SK-N-SH treated with all-trans-retinoic acid at 6 μM for 48 hours (cell line): ENCODE results near the gene ASTN2.

Experiments
- ATAC-seq: fragments of 200-7000 bp; cut with Tn5 transposase; 3 replicates; pipeline ENCODE4 v1.9.1; 2020; ENCODE audit warnings: mild to moderate bottlenecking, moderate library complexity
- ARNTL ChIP-seq: fragments of 450-650 bp; formaldehyde crosslinking; IDR thresholded peaks from 2 replicates; pipeline ENCODE4 v1.5.0; 2020; ENCODE audit warnings: low read depth, mild to moderate bottlenecking, moderate library complexity, borderline replicate concordance
- BACH2 ChIP-seq: fragments of 250-450 bp; sonication (Bioruptor Pico); IDR thresholded peaks from 2 replicates; pipeline ENCODE4 v1.9.0; 2021; ENCODE audit warnings: mild to moderate bottlenecking, borderline replicate concordance
- CSDC2 ChIP-seq: fragments of 250-450 bp; sonication (Bioruptor Pico); IDR thresholded peaks from 2 replicates; pipeline ENCODE4 v1.5.0; 2020; ENCODE audit warnings: mild to moderate bottlenecking, moderate library complexity
- ESRRG ChIP-seq: fragments of 250-450 bp; sonication (Bioruptor Pico); IDR thresholded peaks from 2 replicates; pipeline ENCODE4 v1.6.1; 2021; ENCODE audit warnings: mild to moderate bottlenecking
- GLIS3 ChIP-seq: fragments of 250-450 bp; sonication (Bioruptor Pico); IDR thresholded peaks from 2 replicates; pipeline ENCODE4 v1.5.0; 2020; ENCODE audit warnings: mild to moderate bottlenecking, moderate library complexity
- ISL1 ChIP-seq: fragments of 250-450 bp; sonication (Bioruptor Pico); IDR thresholded peaks from 2 replicates; pipeline ENCODE4 v2.1.2; 2022; ENCODE audit warnings: mild to moderate bottlenecking, moderate library complexity
- OSR1 ChIP-seq: fragments of 250-450 bp; sonication (Bioruptor Pico); IDR thresholded peaks from 2 replicates; pipeline ENCODE4 v1.8.0; 2022; ENCODE audit warnings: moderate library complexity, mild to moderate bottlenecking, inconsistent platforms
- RARB ChIP-seq: fragments of 250-450 bp; sonication (Bioruptor Pico); IDR thresholded peaks from 2 replicates; pipeline ENCODE4 v1.8.0; 2021; ENCODE audit warnings: mild to moderate bottlenecking, moderate library complexity
- SNAI2 ChIP-seq: fragments of 250-450 bp; sonication (Bioruptor Pico); IDR thresholded peaks from 2 replicates; pipeline ENCODE4 v1.5.0; 2020; ENCODE audit warnings: mild to moderate bottlenecking, moderate library complexity
- TCF4 ChIP-seq: fragments of 250-450 bp; sonication (Bioruptor Pico); IDR thresholded peaks from 2 replicates; pipeline ENCODE4 v1.8.0; 2021; ENCODE audit warnings: mild to moderate bottlenecking, moderate library complexity, borderline replicate concordance
- TOX ChIP-seq: fragments of 250-450 bp; sonication (Bioruptor Pico); IDR thresholded peaks from 2 replicates; pipeline ENCODE4 v1.8.0; 2021; ENCODE audit warnings: mild to moderate bottlenecking, moderate library complexity, borderline replicate concordance
- ZC3H10 ChIP-seq: fragments of 250-450 bp; sonication (Bioruptor Pico); IDR thresholded peaks from 2 replicates; pipeline ENCODE4 v1.5.1; 2021; ENCODE audit warnings: mild to moderate bottlenecking, moderate library complexity
- ZFP3 ChIP-seq: fragments of 250-450 bp; sonication (Bioruptor Pico); IDR thresholded peaks from 2 replicates; pipeline ENCODE4 v1.5.0; 2020; ENCODE audit warnings: mild to moderate bottlenecking, moderate library complexity
- ZNF565 ChIP-seq: fragments of 450-650 bp; formaldehyde crosslinking; conservative IDR thresholded peaks from 2 replicates; pipeline ENCODE4 v1.5.0; 2020; ENCODE audit warnings: low read depth, mild to moderate bottlenecking, moderate library complexity
- ZNF70 ChIP-seq: fragments of 450-650 bp; formaldehyde crosslinking; IDR thresholded peaks from 2 replicates; pipeline ENCODE4 v1.5.0; 2020; ENCODE audit warnings: mild to moderate bottlenecking, moderate library complexity
- ZNF8 ChIP-seq: fragments of 450-650 bp; formaldehyde crosslinking; IDR thresholded peaks from 2 replicates; pipeline ENCODE4 v1.5.0; 2020; ENCODE audit warnings: mild to moderate bottlenecking, moderate library complexity
- TF ChIP-seq, protein P1 (sequence below): fragments of 250-450 bp; sonication (Bioruptor Pico); IDR thresholded peaks from 2 replicates; pipeline ENCODE4 v1.5.0; 2020; ENCODE audit warnings: mild to moderate bottlenecking, moderate library complexity
- TF ChIP-seq, protein P2 (sequence below): fragments of 250-450 bp; sonication (Bioruptor Pico); IDR thresholded peaks from 2 replicates; pipeline ENCODE4 v1.5.1; 2020; ENCODE audit warnings: low read depth, mild to moderate bottlenecking, moderate library complexity
- TF ChIP-seq, protein P3 (sequence below): fragments of 250-450 bp; sonication (Bioruptor Pico); IDR thresholded peaks from 2 replicates; pipeline ENCODE4 v1.5.1; 2021; ENCODE audit warnings: mild to moderate bottlenecking, moderate library complexity
- TF ChIP-seq, protein P4 (sequence below): fragments of 250-450 bp; sonication (Bioruptor Pico); IDR thresholded peaks from 2 replicates; pipeline ENCODE4 v1.8.0; 2020; ENCODE audit warnings: mild to moderate bottlenecking, moderate library complexity, borderline replicate concordance

Gene ASTN2

DNA sequence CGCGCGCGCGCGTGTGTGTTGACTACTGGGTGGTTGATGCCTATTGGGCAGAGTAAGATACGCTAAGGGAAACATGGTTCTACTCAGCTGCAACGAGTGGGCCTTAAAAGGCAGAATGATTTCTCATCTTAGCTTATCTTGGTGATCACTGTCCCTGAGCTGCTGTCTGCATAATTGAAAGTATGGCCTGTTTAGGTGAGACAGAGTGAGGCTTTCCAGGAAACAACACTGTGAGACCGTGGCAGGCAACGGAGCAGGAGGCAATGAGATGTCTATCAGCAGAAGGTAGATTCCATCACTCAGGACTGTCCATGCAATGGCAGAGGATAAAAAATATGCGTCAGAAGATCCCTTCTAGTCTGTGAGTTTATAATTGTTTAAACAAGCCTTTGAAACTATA is 450.6 kb downstream of the ASTN2 start (continued):
- TF ChIP-seq, protein P1, sequence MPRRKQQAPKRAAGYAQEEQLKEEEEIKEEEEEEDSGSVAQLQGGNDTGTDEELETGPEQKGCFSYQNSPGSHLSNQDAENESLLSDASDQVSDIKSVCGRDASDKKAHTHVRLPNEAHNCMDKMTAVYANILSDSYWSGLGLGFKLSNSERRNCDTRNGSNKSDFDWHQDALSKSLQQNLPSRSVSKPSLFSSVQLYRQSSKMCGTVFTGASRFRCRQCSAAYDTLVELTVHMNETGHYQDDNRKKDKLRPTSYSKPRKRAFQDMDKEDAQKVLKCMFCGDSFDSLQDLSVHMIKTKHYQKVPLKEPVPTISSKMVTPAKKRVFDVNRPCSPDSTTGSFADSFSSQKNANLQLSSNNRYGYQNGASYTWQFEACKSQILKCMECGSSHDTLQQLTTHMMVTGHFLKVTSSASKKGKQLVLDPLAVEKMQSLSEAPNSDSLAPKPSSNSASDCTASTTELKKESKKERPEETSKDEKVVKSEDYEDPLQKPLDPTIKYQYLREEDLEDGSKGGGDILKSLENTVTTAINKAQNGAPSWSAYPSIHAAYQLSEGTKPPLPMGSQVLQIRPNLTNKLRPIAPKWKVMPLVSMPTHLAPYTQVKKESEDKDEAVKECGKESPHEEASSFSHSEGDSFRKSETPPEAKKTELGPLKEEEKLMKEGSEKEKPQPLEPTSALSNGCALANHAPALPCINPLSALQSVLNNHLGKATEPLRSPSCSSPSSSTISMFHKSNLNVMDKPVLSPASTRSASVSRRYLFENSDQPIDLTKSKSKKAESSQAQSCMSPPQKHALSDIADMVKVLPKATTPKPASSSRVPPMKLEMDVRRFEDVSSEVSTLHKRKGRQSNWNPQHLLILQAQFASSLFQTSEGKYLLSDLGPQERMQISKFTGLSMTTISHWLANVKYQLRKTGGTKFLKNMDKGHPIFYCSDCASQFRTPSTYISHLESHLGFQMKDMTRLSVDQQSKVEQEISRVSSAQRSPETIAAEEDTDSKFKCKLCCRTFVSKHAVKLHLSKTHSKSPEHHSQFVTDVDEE (CRISPR knock-in tag): no peak
- TF ChIP-seq OSR1 (CRISPR knock-in tag) (no peak), BACH2 (CRISPR knock-in tag) (no peak), TCF4 (CRISPR knock-in tag) (no peak)

DNA sequence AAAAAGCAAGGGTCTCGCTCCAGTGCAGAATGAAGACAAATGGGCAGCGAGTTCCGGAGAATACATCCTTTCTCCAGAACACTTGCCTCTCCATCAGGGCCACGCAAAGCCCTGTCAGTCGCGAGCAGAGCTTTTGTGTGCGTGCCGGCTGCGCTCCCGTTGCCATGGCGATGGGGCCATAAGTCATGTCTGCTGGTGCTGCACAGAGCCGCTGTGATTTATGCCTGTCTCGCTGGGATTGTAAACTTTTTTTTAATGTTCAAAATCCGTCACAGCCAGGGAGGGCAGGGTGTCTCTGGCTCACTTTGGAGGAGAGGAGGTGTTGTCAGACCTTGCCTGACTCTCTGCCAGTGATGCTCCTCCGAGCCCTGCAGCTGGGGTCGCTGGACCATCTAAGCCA is 455.0 kb downstream of the ASTN2 start:
- no peak for ATAC-seq

DNA sequence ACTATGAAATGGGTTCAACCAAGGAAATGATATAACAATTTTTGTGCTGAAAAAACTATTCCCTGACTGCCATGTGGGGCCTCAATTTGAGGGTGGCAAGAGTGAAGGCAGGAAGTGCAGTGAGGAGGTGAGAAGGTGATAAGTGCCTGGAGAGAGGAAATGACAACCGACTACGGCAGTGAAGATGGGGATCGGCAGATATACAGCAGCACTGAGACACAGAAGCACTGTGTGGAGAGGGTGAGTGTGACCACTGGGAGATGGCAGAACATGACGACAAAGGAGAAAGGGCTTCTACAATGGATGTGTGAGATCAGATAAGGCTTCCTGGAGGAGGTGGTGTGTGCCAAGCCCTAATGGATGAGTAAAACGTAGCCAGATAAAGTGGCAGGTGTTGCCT is 456.0 kb downstream of the ASTN2 start:
- TF ChIP-seq ARNTL (CRISPR knock-in tag): no peak
- TF ChIP-seq ZNF70 (CRISPR knock-in tag): no peak
- TF ChIP-seq ZC3H10 (CRISPR knock-in tag): no peak
- TF ChIP-seq TCF4 (CRISPR knock-in tag): no peak
- no peak for TF ChIP-seq OSR1 (CRISPR knock-in tag)
- TF ChIP-seq, protein P2, sequence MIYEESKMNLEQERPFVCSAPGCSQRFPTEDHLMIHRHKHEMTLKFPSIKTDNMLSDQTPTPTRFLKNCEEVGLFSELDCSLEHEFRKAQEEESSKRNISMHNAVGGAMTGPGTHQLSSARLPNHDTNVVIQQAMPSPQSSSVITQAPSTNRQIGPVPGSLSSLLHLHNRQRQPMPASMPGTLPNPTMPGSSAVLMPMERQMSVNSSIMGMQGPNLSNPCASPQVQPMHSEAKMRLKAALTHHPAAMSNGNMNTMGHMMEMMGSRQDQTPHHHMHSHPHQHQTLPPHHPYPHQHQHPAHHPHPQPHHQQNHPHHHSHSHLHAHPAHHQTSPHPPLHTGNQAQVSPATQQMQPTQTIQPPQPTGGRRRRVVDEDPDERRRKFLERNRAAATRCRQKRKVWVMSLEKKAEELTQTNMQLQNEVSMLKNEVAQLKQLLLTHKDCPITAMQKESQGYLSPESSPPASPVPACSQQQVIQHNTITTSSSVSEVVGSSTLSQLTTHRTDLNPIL (CRISPR knock-in tag): no peak
- TF ChIP-seq SNAI2 (CRISPR knock-in tag): no peak
- TF ChIP-seq ISL1 (CRISPR knock-in tag): no peak
- TF ChIP-seq, protein P3, sequence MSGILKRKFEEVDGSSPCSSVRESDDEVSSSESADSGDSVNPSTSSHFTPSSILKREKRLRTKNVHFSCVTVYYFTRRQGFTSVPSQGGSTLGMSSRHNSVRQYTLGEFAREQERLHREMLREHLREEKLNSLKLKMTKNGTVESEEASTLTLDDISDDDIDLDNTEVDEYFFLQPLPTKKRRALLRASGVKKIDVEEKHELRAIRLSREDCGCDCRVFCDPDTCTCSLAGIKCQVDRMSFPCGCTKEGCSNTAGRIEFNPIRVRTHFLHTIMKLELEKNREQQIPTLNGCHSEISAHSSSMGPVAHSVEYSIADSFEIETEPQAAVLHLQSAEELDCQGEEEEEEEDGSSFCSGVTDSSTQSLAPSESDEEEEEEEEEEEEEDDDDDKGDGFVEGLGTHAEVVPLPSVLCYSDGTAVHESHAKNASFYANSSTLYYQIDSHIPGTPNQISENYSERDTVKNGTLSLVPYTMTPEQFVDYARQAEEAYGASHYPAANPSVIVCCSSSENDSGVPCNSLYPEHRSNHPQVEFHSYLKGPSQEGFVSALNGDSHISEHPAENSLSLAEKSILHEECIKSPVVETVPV (CRISPR knock-in tag): no peak
- TF ChIP-seq ZFP3: no peak
- no peak for TF ChIP-seq RARB
- TF ChIP-seq, protein P4, sequence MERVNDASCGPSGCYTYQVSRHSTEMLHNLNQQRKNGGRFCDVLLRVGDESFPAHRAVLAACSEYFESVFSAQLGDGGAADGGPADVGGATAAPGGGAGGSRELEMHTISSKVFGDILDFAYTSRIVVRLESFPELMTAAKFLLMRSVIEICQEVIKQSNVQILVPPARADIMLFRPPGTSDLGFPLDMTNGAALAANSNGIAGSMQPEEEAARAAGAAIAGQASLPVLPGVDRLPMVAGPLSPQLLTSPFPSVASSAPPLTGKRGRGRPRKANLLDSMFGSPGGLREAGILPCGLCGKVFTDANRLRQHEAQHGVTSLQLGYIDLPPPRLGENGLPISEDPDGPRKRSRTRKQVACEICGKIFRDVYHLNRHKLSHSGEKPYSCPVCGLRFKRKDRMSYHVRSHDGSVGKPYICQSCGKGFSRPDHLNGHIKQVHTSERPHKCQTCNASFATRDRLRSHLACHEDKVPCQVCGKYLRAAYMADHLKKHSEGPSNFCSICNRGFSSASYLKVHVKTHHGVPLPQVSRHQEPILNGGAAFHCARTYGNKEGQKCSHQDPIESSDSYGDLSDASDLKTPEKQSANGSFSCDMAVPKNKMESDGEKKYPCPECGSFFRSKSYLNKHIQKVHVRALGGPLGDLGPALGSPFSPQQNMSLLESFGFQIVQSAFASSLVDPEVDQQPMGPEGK (CRISPR knock-in tag): no peak
- TF ChIP-seq TOX (CRISPR knock-in tag): no peak
- no peak for TF ChIP-seq ESRRG (CRISPR knock-in tag)
- TF ChIP-seq GLIS3 (CRISPR knock-in tag): no peak
- no peak for ATAC-seq

More for the DNA sequence above, 455.0 kb downstream of the ASTN2 start:
- no peak for TF ChIP-seq CSDC2 (CRISPR knock-in tag)
- no peak for TF ChIP-seq ZFP3
- TF ChIP-seq ZNF565 (CRISPR knock-in tag): no peak
- no peak for TF ChIP-seq ZNF8
- TF ChIP-seq ZNF70 (CRISPR knock-in tag): no peak

DNA sequence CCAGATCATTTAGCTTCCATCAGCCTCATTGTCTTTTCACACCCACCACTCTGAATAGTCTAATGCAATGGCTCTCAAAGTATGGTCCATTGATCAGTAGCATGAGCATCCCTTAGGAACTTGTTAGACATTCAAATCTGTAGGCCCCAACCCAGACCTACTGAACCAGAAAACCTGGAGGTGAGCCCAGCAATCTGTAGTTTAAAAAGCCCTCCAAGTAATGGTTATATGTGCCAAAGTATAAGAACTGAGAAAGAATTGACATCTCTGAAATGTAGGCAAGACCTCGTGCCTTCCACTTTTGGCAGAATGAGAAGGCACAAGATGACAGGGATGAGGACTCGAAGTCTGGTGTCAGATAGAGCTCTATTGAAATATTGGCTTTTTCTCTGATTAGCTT is 460.1 kb downstream of the ASTN2 start:
- TF ChIP-seq CSDC2 (CRISPR knock-in tag): no peak
- no peak for TF ChIP-seq OSR1 (CRISPR knock-in tag)
- no peak for TF ChIP-seq TCF4 (CRISPR knock-in tag)
- TF ChIP-seq, protein P2 (CRISPR knock-in tag): no peak
- TF ChIP-seq ISL1 (CRISPR knock-in tag): no peak
- TF ChIP-seq BACH2 (CRISPR knock-in tag): no peak
- no peak for TF ChIP-seq ARNTL (CRISPR knock-in tag)
- ATAC-seq: no peak
